Measurements from ENCODE around the gene ZNF729. TPM values are rescaled to one million over a fixed set of nuclear protein-coding genes. Genes with fewer than 3 reads are reported as not detected.

ZNF729 gene
- total RNA-seq, 2 experiments from 2014 or later, result not detected

Other genes starting within 250 kb of the ZNF729 start
- 1 to 10 TPM in 1 of 2 experiments, under 1 TPM in 1; 0.95 to 1.1 TPM for gene ZNF257, start 234.0 kb upstream of the ZNF729 start, total RNA-seq
- gene ZNF676, start 89.5 kb upstream of the ZNF729 start, total RNA-seq, result not detected
- not detected for gene ZNF98, start 135.9 kb downstream of the ZNF729 start, total RNA-seq